Right lobe of liver (tissue), 4 donors: ENCODE data around the gene ZNF473.

Experiments
- POLR2A ChIP-seq: fragments of 450-650 bp; IDR thresholded peaks from one replicate; pipeline ENCODE4 v1.6.1; 2017; ENCODE audit warnings: antibody characterized with exemption, mild to moderate bottlenecking
- TF ChIP-seq, protein P1 (sequence below), 4 donors: fragments of 200-600 bp in 3 of 4; fragments of 450-650 bp in 1 of 4; IDR thresholded peaks; one replicate each; pipeline versions ENCODE4 v1.5.1 to v1.8.0; 2016 to 2022; ENCODE audit warnings: antibody characterized with exemption in 4 of 4, mild to moderate bottlenecking in 2 of 4
- donor health status: DM: no; HTN: no; CAD: no.
- donor health status: DM: no; HTN: no; CAD: no.
- donor health status: DM: no; HTN: yes; CAD: no.

DNA sequence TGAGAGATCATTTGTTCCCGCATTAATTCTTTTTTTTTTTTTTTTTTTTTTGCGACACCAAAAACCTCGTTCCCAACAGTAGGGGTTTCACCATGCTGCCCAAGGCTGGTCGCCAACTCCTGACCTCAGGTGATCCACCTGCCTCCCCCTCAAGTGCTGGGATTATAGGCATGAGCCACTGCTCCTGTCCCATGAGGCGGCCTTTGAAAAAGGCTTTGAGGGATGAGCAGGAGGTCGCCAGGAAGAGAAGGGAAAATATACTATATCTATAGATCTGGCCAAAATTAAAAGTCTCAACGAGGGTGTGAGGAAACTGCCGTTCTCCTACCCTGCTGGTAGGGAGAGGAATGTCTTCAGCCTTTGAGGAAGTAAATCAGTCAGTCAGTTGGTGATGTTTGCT is 26.2 kb downstream of the ZNF473 start:
- TF ChIP-seq, protein P1, sequence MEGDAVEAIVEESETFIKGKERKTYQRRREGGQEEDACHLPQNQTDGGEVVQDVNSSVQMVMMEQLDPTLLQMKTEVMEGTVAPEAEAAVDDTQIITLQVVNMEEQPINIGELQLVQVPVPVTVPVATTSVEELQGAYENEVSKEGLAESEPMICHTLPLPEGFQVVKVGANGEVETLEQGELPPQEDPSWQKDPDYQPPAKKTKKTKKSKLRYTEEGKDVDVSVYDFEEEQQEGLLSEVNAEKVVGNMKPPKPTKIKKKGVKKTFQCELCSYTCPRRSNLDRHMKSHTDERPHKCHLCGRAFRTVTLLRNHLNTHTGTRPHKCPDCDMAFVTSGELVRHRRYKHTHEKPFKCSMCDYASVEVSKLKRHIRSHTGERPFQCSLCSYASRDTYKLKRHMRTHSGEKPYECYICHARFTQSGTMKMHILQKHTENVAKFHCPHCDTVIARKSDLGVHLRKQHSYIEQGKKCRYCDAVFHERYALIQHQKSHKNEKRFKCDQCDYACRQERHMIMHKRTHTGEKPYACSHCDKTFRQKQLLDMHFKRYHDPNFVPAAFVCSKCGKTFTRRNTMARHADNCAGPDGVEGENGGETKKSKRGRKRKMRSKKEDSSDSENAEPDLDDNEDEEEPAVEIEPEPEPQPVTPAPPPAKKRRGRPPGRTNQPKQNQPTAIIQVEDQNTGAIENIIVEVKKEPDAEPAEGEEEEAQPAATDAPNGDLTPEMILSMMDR (IDR thresholded peaks at IDR 0.05), result no peak
- TF ChIP-seq POLR2A, result no peak
